Stimulated activated CD8-positive, alpha-beta memory T cell treated with anti-CD3 and anti-CD28 coated beads, Interleukin-12 subunit alpha, Interleukin-12 subunit beta, amount 100 ng/mL, for 1 hour (primary cell): ENCODE results near the gene RMND1.
"Not testable (repeated sequence)": the region's sequence is repeated elsewhere in the genome, so short reads cannot be mapped to it uniquely, and the experiment has no call there.

ENCODE experiments used
- DNase-seq: peaks from one replicate; pipeline ENCODE4 v3.0.0-alpha.2; 2020; ENCODE audit warnings: low read depth

RMND1 gene, protein sequence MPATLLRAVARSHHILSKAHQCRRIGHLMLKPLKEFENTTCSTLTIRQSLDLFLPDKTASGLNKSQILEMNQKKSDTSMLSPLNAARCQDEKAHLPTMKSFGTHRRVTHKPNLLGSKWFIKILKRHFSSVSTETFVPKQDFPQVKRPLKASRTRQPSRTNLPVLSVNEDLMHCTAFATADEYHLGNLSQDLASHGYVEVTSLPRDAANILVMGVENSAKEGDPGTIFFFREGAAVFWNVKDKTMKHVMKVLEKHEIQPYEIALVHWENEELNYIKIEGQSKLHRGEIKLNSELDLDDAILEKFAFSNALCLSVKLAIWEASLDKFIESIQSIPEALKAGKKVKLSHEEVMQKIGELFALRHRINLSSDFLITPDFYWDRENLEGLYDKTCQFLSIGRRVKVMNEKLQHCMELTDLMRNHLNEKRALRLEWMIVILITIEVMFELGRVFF

DNA sequence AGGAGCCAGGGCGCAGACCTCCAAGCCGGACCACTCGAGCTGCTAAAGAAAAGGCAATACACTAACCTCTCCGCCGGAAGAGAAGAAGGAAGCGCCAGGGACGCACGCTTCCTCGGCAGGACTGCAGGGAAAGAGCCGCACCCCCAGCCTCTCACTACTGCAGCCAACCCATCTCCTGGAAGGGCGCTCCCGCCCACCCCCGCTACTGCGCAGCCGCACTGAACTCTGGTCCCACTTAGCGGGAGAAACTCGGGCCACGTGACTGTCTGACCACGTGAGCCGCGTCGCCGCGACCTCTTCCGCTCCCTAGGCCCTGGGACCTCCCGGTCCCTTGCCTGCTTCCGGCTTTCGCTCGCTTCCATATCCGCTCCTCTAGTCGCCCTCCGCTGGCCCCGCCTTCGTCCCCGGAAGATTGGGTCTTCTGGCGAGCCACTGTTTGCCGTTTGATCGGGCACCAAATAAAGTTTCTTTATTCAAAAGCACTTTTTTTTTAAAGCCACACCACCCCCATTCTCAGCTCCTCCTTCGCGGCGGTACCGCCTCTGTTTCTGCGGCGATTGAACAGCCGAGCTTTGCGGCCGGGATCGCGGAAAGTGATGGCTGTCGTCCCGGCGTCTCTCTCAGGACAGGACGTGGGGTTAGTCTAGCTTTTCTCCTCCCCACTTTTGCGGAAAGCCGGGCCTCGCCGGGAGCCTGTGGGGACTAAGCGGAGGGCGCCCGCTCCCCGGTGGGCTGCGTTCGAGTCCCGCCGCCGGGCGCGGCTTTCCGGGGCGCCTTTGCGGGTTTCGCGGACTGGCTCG lies at the start of gene RMND1:
TSS of gene RMND1 (minus strand) at position 177 of the 800 bp plus-strand sequence. CDS start 6,315 bp downstream, outside the sequence.
- DNase-seq, result peak; percentile 99

DNA sequence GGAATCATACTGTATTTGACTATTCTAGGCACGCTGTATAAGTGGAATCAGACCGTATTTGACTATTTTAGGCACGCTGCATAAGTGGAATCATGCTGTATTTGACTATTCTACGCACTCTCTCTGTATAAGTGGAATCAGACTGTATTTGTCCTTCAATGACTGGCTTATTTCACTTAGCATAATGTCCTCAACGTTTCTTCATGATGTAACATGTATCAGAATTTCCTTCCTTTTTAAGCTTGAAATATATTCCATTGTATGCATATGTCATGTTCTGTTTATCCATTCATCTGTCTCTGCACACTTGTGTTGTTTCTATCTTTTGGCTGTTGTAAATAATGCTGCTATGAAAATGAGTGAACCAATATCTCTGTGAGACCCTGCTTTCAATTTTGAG lies 47.6 kb upstream of the RMND1 start:
- no peak for DNase-seq

DNA sequence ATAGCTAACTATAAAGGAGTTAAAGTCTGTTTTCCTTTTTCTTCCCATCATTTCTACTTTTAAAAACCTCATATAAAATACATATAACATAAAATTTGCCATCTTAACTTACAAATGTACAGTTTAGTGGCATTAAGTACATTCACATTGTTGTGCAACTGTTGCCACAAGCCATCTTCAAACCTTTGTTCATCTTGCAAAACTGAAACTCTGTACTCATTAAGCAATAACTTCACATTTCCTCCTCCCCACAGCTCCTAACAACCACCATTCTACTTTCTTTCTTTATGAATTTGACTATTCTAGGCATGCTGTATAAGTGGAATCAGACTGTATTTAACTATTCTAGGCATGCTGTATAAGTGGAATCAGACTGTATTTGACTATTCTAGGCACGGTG lies 46.4 kb upstream of the RMND1 start:
- no peak for DNase-seq

DNA sequence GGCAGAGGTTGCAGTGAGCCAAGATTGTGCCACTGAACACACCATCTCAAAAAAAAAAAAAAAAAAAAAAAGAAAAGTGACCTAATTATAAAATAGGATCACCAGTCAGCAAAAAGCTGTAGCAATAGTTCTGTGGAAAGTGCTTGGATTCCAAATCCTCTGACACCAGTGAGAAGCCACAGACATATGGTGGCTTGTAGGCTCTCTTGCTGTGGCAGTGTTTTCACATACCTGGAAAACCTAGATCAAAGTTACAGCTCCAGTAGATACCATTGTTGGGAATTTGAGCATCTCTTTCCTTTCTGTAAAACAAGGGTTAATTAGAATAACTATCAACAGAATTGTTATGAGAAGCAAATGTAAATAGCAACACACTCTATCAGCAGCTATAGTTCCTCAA lies 46.0 kb upstream of the RMND1 start:
- DNase-seq, result no peak

DNA sequence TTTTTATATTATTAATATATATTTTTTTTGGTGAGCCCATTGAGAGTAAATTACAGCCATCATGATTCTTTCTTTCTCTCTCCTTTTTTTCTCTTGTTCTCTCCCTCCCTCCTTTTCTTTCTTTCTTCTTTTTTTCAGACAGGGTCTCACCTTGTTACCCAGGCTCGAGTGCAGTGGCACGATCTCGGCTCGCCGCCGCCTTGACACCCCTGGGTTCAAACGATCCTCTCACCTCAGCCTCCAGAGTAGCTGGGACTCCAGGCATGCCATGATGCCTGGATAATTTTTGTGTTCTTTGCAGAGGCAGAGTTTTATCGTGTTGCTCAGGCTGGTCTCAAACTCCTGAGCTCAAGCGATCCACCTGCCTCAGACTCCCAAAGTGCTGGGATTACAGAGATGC lies 43.5 kb upstream of the RMND1 start:
- no peak for DNase-seq

DNA sequence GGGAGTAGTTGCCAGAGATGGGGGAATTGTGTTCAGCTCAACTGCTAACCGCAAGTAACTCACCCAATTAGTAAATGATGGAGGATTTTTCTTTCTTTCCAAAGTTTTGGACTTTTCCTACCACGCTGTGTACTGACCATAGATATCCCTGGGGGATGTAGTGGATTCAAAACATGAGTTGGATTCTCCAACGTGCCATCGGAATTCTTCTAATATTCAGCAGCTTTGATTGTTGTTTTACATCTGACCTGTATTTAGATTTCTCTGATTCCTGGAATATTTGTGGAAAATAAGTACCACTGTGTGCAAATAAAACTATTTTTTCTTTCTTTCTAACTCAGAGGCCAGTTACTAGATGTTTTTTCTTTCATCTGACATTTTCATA lies 43.0 kb upstream of the RMND1 start:
- DNase-seq, result no peak

DNA sequence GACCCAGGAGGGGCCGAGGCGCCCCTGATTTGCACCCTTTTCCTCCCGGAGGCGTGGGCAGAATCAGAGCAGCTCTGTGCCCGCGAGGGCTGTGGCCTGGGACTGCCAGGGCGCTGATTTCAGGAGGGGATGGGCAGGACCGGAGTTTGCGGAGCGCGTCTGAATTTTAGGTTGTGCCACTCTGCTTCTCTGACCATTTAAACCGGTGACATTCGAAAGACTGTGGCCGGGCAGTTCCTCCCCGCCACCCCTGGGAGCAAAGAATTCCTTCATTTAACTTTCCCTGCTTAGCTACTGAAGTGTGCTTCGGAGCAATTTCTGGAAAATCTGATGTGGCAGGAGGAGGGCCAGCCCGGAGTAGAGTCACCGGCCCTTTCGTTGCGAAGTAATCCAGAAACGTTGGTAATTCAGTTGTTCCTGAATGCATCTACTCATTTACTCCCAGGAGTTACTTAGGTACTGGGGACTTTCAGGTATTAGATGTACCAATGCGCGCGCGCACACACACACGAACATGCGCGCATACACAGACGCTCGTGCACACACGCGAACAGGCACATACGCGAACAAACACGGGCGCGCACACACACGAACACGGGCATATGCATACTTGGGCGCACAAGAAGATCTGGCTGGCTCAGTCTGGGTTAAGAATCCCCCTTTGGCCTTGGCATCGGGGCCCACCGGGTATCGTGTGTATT lies 42.5 kb upstream of the RMND1 start:
- no peak for DNase-seq

DNA sequence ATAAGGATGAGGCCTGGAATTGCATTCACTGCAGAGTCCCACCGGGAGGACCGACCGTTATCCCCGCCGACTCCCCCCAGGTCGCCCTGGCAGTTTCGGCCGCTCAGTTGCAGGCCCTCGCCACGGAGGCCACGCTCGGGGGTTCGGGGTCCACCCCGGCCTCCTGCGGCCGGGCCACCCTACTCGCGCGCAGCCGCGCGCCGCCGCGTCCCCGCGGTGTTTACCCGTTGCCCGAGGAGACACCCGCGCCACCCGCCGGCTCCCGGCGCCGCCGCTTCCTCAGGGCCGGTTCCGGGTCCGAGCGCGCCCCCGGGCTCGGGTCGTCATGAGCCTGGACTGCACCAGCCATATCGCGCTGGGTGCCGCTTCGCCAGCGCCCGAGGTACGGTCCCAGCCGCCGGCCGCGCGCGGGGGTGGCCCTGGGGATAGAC lies 41.9 kb upstream of the RMND1 start, which contains the start of gene CCDC170:
TSS of gene CCDC170 (plus strand) at position 214 of the 431 bp plus-strand sequence. CDS start at position 326, 112 bp downstream.
- no peak for DNase-seq

DNA sequence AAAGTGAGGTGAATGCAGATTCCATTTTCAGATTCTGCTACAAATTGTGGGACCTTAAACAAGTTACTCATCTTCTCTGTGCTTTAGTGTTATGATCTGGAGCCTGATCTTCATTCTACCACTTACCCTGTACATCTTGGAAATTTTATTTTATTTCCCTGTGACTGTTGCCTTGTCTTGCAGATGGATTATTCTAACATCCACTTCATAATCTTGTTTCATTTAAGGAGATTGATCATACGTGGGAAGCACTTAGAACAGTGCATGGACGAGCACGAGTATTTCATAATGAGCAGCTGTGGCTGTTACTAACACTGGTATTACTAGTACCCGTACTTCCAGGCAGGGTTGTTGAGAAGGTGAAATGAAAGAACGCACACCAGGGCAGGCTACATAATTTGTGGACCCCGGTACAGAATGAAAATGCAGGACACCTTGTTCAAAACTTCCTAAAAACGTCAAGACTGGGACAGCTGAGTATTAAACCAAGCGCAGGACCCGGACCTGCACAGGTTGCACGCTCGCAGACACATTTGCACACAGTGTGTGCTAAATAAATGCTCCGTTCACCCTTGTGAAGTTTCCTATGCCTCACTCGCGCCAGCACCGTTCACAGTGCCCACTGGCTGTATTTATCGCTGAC lies 41.4 kb upstream of the RMND1 start:
- no peak for DNase-seq

DNA sequence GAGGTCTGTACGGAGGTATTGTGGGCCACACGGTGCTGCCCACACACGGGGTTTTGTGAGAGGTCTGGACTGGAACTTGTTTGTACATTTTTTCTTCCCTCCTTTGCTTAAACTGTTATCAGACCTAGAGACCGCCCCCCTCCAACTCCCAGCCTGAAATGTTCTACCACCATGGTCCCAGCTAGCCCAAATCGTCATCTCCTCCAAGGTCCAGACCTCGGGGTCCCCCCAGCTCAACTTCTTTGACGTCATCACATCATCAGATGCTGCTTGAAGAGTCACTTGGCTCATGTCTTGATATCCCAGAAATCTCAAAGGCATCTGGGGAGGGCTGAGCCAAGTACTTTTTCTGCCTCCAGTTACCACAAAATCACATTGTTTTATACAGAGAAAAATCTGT lies 39.1 kb upstream of the RMND1 start:
- no peak for DNase-seq

DNA sequence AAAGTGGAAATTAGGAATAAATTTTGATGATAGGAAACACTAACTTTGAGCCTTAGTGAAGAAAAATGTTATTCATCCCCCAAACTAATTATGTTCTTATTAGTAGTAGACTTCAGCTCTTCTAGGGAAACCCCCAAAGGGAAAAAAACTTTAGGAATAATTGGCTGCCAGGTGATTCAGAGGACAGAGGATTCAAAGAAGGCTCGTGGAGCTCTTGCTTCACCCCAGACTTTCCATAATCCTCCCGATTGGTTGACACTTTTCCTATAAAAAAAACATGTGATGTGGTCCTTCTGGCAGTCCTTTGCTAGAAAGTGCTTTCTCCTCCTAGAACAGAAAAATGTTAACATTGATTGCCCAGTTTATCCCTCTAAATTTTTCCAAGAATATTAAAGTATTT lies 36.3 kb upstream of the RMND1 start:
- no peak for DNase-seq

DNA sequence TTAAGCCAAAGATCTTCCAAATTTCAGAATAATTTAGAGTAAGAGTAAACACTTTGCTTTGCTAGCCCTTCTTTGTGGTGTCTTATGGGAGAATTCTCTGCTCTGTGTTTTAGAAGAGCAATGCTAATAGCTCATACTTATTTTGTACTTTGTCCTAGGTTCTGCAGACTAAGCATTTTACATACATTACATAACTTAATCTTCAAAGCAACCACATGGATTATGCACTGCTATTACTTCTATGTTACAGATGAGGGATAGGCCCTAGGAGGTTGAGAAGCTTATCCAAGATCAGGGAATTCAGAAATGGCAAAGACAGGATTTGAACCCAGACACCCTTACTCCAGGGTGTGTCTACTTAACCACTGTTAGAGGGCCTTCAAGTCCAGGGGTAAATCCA lies 32.1 kb upstream of the RMND1 start:
- no peak for DNase-seq

DNA sequence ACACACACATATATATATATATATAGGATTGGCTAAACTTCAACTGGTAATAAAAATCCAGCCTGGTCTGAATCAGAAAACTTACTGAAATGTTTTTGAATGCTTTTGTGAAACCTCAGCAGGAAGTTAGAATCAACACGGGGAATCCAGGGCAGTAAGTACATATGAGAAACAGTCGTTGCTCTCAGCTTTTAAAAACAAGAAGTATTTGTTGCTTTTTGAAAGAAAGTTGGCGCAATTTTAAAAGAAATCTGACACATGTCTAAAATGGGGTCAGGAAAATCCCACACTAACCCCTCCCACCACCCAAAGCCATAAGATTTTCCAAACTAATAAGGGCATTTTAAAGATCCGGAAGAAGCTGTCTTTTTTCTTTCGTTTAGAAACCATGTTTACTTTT lies 30.4 kb upstream of the RMND1 start:
- DNase-seq, result no peak

DNA sequence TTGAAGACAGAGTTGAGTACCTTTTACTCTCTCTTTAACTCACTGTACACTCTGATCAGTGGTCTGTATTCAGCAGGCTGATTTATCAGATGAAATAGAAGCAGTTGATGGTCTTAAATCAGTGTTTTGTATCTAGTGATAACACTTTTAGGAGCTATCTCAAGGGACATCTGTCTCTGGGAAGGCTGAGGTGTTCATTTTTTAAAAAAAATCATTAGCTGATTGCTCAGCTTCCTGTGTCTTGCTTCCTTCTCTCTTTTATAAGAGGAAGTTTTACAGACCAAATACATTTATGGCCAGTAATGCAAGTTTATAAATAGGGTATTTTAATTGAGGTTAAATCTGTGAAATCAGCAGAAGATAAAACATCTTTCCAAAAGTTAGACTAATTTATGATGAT lies 29.9 kb upstream of the RMND1 start:
- no peak for DNase-seq

DNA sequence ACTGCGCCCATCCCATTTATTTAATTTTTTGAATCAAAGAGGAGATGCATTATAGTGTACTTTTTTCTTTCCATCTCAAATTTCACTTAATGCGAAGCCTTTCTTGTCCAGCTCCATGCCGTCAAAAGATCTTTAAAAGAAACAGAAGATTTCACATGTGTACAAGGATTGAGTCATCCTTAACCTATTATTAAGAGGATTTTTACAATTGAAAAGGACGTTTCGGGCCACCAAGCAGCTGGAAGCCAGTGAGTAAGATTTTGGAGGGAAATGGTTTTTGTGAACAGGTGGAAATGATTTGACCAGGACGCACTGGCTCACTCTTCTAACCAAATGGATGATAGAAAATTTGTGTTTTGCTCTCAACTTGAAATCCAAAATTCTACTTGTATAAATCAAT lies 26.7 kb upstream of the RMND1 start:
- DNase-seq, result no peak

DNA sequence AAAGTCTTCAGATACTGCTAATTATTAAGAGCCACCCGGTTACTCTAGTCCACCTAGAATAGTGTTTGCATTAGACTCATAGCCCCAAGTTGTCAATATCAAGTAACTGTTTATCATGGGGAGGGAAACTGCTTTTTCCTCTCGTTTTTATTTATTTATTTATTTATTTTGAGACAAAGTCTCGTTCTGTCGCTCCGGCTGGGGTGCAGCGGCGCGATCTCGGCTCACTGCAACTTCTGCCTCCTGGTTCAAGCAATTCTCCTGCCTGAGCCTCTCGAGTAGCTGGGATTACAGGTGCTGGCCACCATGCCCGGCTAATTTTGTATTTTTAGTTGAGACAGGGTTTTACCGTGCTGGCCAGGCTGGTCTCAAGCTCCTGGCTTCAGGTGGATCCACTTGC lies 25.8 kb upstream of the RMND1 start:
- no peak for DNase-seq

DNA sequence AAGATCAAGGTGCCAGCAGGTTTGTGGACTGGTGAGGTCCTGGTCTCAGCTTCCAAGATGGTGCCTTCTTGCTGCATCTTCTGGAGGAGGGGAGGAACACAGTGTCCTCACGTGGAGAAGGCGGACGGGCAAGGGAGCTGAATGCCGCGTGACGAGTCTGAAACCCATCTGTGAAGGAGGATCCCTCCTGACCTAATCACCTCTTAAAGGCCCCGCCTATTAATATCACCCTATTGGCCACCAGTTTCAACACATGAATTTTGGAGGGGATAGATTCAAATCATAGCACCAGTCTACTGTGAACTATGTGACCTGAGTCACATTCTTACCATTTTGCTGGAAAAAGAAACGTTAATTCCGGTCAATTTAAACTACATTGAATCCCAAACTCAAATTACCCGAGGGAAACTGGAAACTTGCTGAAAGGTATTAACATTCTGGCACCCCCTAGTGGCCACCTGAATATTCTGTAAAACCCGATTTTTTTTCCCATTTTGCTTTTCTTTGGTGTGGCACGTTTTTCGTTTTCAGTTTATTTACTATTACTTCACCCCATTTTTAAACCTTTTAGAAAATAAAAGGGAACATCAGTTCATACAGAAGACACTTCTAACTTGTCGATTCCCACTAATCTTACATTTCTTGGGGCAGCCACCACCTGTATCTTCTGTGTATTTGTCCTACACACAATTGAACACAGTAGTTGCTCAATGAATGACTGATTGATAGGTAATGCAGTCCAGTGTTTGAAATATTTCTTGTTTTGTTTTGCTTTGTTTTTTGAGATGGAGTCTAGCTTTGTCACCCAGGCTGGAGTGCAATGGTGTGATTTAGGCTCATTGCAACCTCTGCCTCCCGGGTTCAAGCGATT lies 24.0 kb upstream of the RMND1 start:
- peak; percentile 38 for DNase-seq

DNA sequence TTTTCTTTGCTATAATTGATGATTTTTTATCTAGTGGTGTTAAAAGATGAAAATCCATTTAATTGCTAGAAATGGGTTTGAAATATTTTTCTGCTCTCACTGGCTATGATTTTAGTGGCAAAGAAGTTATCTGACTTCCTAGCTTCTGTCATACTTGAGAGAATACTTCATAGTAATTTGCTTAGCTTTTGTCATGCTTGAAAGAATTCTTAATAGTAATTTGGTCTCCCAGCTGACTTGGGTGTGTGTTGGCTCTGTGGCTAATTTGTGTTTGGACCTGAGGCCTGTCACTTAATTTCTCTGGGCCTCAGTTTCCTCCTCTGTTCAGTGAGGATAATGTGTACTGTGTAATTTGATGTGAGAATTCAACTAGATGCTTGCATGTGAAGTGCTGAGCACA lies 12.8 kb upstream of the RMND1 start:
- DNase-seq, result no peak

DNA sequence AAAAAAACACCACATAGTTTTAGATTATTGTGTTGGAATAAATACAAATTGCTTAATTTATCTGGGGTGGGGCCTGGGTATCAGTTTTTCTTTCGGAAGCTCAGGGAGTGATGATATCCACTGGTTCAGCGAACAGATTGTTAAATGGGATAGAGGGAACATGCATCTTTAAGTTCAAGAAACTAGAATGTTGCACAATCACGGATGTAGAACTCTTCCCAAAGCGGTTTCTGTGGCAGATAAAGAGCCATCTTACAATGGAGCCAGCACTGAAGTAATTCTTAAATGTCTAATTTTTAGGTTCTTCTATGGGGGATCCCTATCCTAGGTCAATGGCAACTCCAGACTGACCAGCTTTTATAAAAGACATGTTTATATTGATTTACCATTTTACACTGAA lies 9.7 kb upstream of the RMND1 start:
- DNase-seq, result no peak

DNA sequence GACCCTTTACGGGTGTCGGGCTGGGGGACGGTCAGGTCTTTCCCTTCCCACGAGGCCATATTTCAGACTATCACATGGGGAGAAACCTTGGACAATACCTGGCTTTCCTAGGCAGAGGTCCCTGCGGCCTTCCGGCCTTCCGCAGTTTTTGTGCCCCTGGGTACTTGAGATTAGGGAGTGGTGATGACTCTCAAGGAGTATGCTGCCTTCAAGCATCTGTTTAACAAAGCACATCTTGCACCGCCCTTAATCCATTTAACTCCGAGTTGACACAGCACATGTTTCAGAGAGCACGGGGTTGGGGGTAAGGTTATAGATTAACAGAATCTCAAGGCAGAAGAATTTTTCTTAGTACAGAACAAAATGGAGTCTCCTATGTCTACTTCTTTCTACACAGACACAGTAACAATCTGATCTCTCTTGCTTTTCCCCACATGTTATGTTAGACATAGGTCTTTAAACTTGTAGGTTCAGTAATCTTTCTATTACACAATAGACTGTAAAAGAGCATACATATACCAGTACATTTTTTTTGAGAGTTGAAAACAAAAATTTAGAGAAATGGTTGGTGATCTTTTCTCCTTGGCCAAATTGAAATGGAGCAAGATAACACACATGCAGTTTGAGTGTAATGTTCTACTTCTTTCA lies 3.9 kb upstream of the RMND1 start:
- DNase-seq, result not testable (repeated sequence)
